A549 (cell line): ENCODE measurements around the gene OPN1MW. TPM values are rescaled to one million over a fixed set of nuclear protein-coding genes. Genes with fewer than 3 reads are reported as not detected.
"Not testable (repeated sequence)": the region's sequence is repeated elsewhere in the genome, so short reads cannot be mapped to it uniquely, and the experiment has no call there.

Experiments used
- ATAC-seq, 2 experiments: fragments of 200-7000 bp in 1 of 2; fragments of >200 bp in 1 of 2; cut with Nextera tagmentation in 1 of 2; cut with Tn5 transposase in 1 of 2; 3 replicates each; pipeline versions ENCODE4 v1.8.0 to v1.9.1; 2018 to 2020; ENCODE audit warnings: mild to moderate bottlenecking in 1 of 2, moderate library complexity in 1 of 2
- CTCF ChIA-PET: fragments of 300-600 bp; sonication (Branson Sonifier 250); formaldehyde crosslinking; extraction: SDS; loops from one replicate; lab custom pipeline; 2021; ENCODE audit warnings: antibody characterized with exemption, inconsistent platforms; lab: Yijun Ruan, JAX
- POLR2A ChIA-PET: fragments of 350-600 bp; formaldehyde crosslinking; extraction: SDS; loops from one replicate; lab custom pipeline; 2021; ENCODE audit warnings: antibody characterized with exemption, inconsistent platforms; lab: Yijun Ruan, JAX
- DNase-seq, 2 experiments: peaks; one replicate each; pipeline versions ENCODE4 v3.0.0 to v3.0.0-alpha.2; 2011 to 2016; ENCODE audit warnings: low read depth in 1 of 2, low spot score in 1 of 2
- FAIRE-seq: peaks from 2 replicates; lab custom pipeline; 2011; peaks lifted over from hg19 to GRCh38; lab: Jason Lieb, UNC
- H3K27ac ChIP-seq, 2 experiments: fragments of >200 bp; sonication (Bioruptor Twin); formaldehyde crosslinking; 3 replicates each; pipeline ENCODE4 v1.5.1; 2016 to 2017
- H3K4me1 ChIP-seq: fragments of >200 bp; sonication (Bioruptor Twin); formaldehyde crosslinking; 3 replicates; pipeline ENCODE4 v1.6.1; 2016
- H3K4me2 ChIP-seq: fragments of >200 bp; sonication (Bioruptor Twin); formaldehyde crosslinking; 3 replicates; pipeline ENCODE4 v1.6.1; 2016
- H3K4me3 ChIP-seq: fragments of >200 bp; sonication (Bioruptor Twin); formaldehyde crosslinking; 3 replicates; pipeline ENCODE4 v1.5.1; 2016
- H3K9me3 ChIP-seq: fragments of >200 bp; sonication (Bioruptor Twin); formaldehyde crosslinking; 3 replicates; pipeline ENCODE4 v1.6.1; 2016
- ATOH8 ChIP-seq: fragments of 250-450 bp; sonication (Bioruptor Pico); IDR thresholded peaks from 2 replicates; pipeline ENCODE4 v1.5.0; 2020; ENCODE audit warnings: low read depth, mild to moderate bottlenecking, moderate library complexity
- BCL3 ChIP-seq: fragments of >200 bp; sonication (Bioruptor Twin); formaldehyde crosslinking; IDR thresholded peaks from 3 replicates; pipeline ENCODE4 v1.6.1; 2016
- CBX2 ChIP-seq: fragments of 200-600 bp; sonication (generic); IDR thresholded peaks from 2 replicates; pipeline ENCODE4 v1.6.1; 2016; ENCODE audit warnings: low read depth, mild to moderate bottlenecking, borderline replicate concordance
- EHF ChIP-seq: fragments of 250-450 bp; sonication (Bioruptor Pico); IDR thresholded peaks from 2 replicates; pipeline ENCODE4 v1.5.0; 2020; ENCODE audit warnings: mild to moderate bottlenecking
- EHMT2 ChIP-seq: fragments of 200-600 bp; sonication (generic); IDR thresholded peaks from 2 replicates; pipeline ENCODE4 v1.6.1; 2016; ENCODE audit warnings: antibody characterized with exemption, low read depth, mild to moderate bottlenecking, moderate library complexity
- ELK1 ChIP-seq: fragments of 150-350 bp; IDR thresholded peaks from 2 replicates; pipeline ENCODE4 v1.6.1; 2014; ENCODE audit warnings: low read depth, mild to moderate bottlenecking, low read length
- HES2 ChIP-seq: fragments of >200 bp; sonication (Bioruptor Twin); formaldehyde crosslinking; IDR thresholded peaks from 2 replicates; pipeline ENCODE4 v1.6.1; 2016
- HMGXB4 ChIP-seq: fragments of 250-450 bp; sonication (Bioruptor Pico); IDR thresholded peaks from 2 replicates; pipeline ENCODE4 v1.5.0; 2021; ENCODE audit warnings: mild to moderate bottlenecking, moderate library complexity, borderline replicate concordance
- JUN ChIP-seq, 2 experiments: fragments of >200 bp; sonication (Bioruptor Twin); formaldehyde crosslinking; IDR thresholded peaks; 2 replicates in 1 of 2; 3 replicates in 1 of 2; pipeline ENCODE4 v1.6.1; 2016 to 2017
- KDM1A ChIP-seq: fragments of 200-600 bp; sonication (generic); IDR thresholded peaks from 2 replicates; pipeline ENCODE4 v1.6.1; 2016; ENCODE audit warnings: low read depth, mild to moderate bottlenecking
- KDM5A ChIP-seq: fragments of 200-600 bp; sonication (generic); IDR thresholded peaks from 2 replicates; pipeline ENCODE4 v1.6.1; 2016; ENCODE audit warnings: antibody characterized with exemption, mild to moderate bottlenecking
- MYC ChIP-seq: IDR thresholded peaks from 2 replicates; pipeline ENCODE4 v1.6.1; 2012; ENCODE audit warnings: mild to moderate bottlenecking, inconsistent platforms, low read length, improper control_type of control experiment, borderline replicate concordance
- NR3C1 ChIP-seq: fragments of >200 bp; sonication (Bioruptor Twin); formaldehyde crosslinking; IDR thresholded peaks from 3 replicates; pipeline ENCODE4 v1.6.1; 2017
- RARB ChIP-seq: fragments of 250-450 bp; sonication (Bioruptor Pico); IDR thresholded peaks from 2 replicates; pipeline ENCODE4 v1.8.0; 2021; ENCODE audit warnings: mild to moderate bottlenecking, moderate library complexity
- RCOR1 ChIP-seq: fragments of 150-350 bp; IDR thresholded peaks from 2 replicates; pipeline ENCODE4 v1.6.1; 2014; ENCODE audit warnings: antibody characterized with exemption, low read length, low read depth
- REST ChIP-seq: fragments of 200-600 bp; sonication (generic); IDR thresholded peaks from 2 replicates; pipeline ENCODE4 v1.6.1; 2016; ENCODE audit warnings: antibody characterized with exemption, mild to moderate bottlenecking, moderate library complexity
- RFX5 ChIP-seq: fragments of 450-650 bp; IDR thresholded peaks from 2 replicates; pipeline ENCODE4 v1.7.1; 2014; ENCODE audit warnings: antibody characterized with exemption, mild to moderate bottlenecking, moderate library complexity
- SMC3 ChIP-seq: fragments of >200 bp; sonication (Bioruptor Twin); formaldehyde crosslinking; IDR thresholded peaks from 3 replicates; pipeline ENCODE4 v1.6.1; 2018; ENCODE audit warnings: inconsistent platforms
- TP53 ChIP-seq: fragments of 250-450 bp; sonication (Bioruptor Pico); IDR thresholded peaks from 2 replicates; pipeline ENCODE4 v1.5.0; 2021; ENCODE audit warnings: mild to moderate bottlenecking, moderate library complexity
- USF2 ChIP-seq: fragments of 450-650 bp; IDR thresholded peaks from 2 replicates; pipeline ENCODE4 v1.6.1; 2014; ENCODE audit warnings: antibody characterized with exemption
- WGBS: methylation state at CpG from one replicate; pipeline ENCODE4 v1.1.6; 2017; ENCODE audit errors: missing lambda C conversion rate; 5-methylcytosine and 5-hydroxymethylcytosine counted together
- polyA minus RNA-seq: library from RNA; depleted of rRNA, polyadenylated mRNA; stranded (reverse); fragments of >200 nt; gene quantifications from 2 replicates; pipeline ENCODE4 v1.2.3, GENCODE V29; 2011; rRNA and poly(A)+ RNA removed
- polyA plus RNA-seq, 4 experiments: library from polyadenylated mRNA; depleted of rRNA in 3 of 4; stranded (reverse); fragments of >200 nt; fragmentation: RNase III in 1 of 4; extraction: RNeasy Plus Mini Kit Qiagen cat#74134 plus additional on column Dnase treatment in 1 of 4; gene quantifications; 2 replicates in 3 of 4; 3 replicates in 1 of 4; pipeline ENCODE4 v1.2.3, GENCODE V29; 2011 to 2017

Gene OPN1MW
- polyA plus RNA-seq (2011; rRNA removed) (not detected in 2 replicates), polyA plus RNA-seq (2017; fragmentation: RNase III; extraction: RNeasy Plus Mini Kit Qiagen cat#74134 plus additional on column Dnase treatment) (not detected in 3 replicates), polyA minus RNA-seq (not detected in 2 replicates)
- polyA plus RNA-seq (2012; cell fraction: cytosol; rRNA removed) = not detected in 2 replicates
- polyA plus RNA-seq (2012; cell fraction: nucleus; rRNA removed) = not detected in 2 replicates

GRCh38 chrX:154182296-154182695 lies at the start of gene OPN1MW:
Gene OPN1MW, plus strand, starts transcription at chrX:154182596. Its CDS starts 82 bp downstream, at chrX:154182678.
- H3K4me2 ChIP-seq, FAIRE-seq, POLR2A ChIA-PET, H3K4me1 ChIP-seq, H3K4me3 ChIP-seq, DNase-seq, CTCF ChIA-PET, ATAC-seq, H3K27ac ChIP-seq, H3K9me3 ChIP-seq: not testable (repeated sequence)
- WGBS = no CpG with 5 or more reads among the region's 14 CpGs

- Histone ChIP-seq H3K4me2 (no peak overlapping the region), H3K4me3 (no peak overlapping the region), H3K27ac (no peak overlapping the region), H3K4me1 (no peaks in the 10 kb centered on the region), H3K9me3 (no peaks in the 10 kb centered on the region)
- ATAC-seq (no peak), FAIRE-seq (no peak), DNase-seq (no peak)
- WGBS = 56% methylated on average over 7 of the region's 7 CpGs
- POLR2A ChIA-PET = no interaction called here
- CTCF ChIA-PET = interaction anchor here (1.0 to 2.3 kb wide), 8 partner anchors 10 to 193 kb away, joined by 4 to 11 read pairs (median 4); no protein-coding TSS in a partner anchor
- TF ChIP-seq REST = no peak
- no peak for TF ChIP-seq TP53 (CRISPR knock-in tag)
- TF ChIP-seq RCOR1 = no peak
- no peak for TF ChIP-seq USF2
Observed at GRCh38 chrX:154135458-154136229, 46.8 kb upstream of the OPN1MW start.

GRCh38 chrX:154136627-154137161 lies 45.7 kb upstream of the OPN1MW start:
- Histone ChIP-seq H3K4me1 (no peaks in the 10 kb centered on the region), H3K4me3 (peak overlapping the region; percentile 28; the same call in 1 of the 3 replicates), H3K9me3 (no peaks in the 10 kb centered on the region), H3K4me2 (peak overlapping the region; percentile 85), H3K27ac (peak overlapping the region in 1 of 2 experiments; percentile 57; a peak in 2 of 6 replicates)
- POLR2A ChIA-PET = no interaction called here
- peak; percentile 89 to 98 for ATAC-seq
- FAIRE-seq = no peak
- CTCF ChIA-PET = interaction anchor here (0.6 to 2.3 kb wide), 9 partner anchors 27 to 198 kb away, joined by 3 to 8 read pairs (median 4); no protein-coding TSS in a partner anchor
- 31% methylated on average over 29 of the region's 44 CpGs for WGBS
- DNase-seq = peak; percentile 43 to 62
- no peak for TF ChIP-seq HMGXB4 (CRISPR knock-in tag)
- peak; percentile 68 for TF ChIP-seq SMC3
- no peak for TF ChIP-seq KDM5A
- no peak for TF ChIP-seq EHF (CRISPR knock-in tag)
- TF ChIP-seq MYC = no peak
- TF ChIP-seq KDM1A = no peak
- TF ChIP-seq HES2 = no peak
- no peak for TF ChIP-seq TP53 (CRISPR knock-in tag)
- TF ChIP-seq BCL3 = no peak
- TF ChIP-seq ATOH8 (CRISPR knock-in tag) = no peak
- no peak for TF ChIP-seq RFX5
- TF ChIP-seq ELK1 = no peak
- TF ChIP-seq CBX2 = no peak
- no peak for TF ChIP-seq RARB (CRISPR knock-in tag)
- TF ChIP-seq NR3C1 = no peak
- no peak for TF ChIP-seq JUN (IDR thresholded peaks at IDR 0.05)
- TF ChIP-seq EHMT2 = no peak
